MCF 10A (cell line): ENCODE measurements around the gene OR2H2. TPM values are rescaled to one million over a fixed set of nuclear protein-coding genes. Genes with fewer than 3 reads are reported as not detected.

Experiments
- BruUV-seq: library from RNA; stranded (reverse); fragments of 400-500 nt; replicated peaks from 2 replicates; lab custom pipeline; 2021; lab: Mats Ljungman, UMichigan
- CTCF ChIA-PET: fragments of 300-600 bp; sonication (Branson Sonifier 250); formaldehyde crosslinking; extraction: SDS; loops from one replicate; lab custom pipeline; 2021; ENCODE audit warnings: antibody characterized with exemption, inconsistent platforms; lab: Yijun Ruan, JAX
- POLR2A ChIA-PET: fragments of 300-600, 350-650 bp; sonication (Branson Sonifier 250); formaldehyde crosslinking; extraction: SDS; loops from one replicate; lab custom pipeline; 2020; ENCODE audit warnings: antibody characterized with exemption, inconsistent platforms; lab: Yijun Ruan, JAX
- DNase-seq: peaks from one replicate; pipeline ENCODE4 v3.0.0-alpha.2; 2018; ENCODE audit not compliant: unreplicated experiment
- H3K27ac Mint-ChIP-seq: one replicate; pipeline ENCODE4 v1.8.0; 2022; ENCODE audit warnings: mild to moderate bottlenecking, low read depth, mixed read lengths; ENCODE audit not compliant: unreplicated experiment
- H3K27me3 Mint-ChIP-seq: one replicate; pipeline ENCODE4 v1.8.0; 2022; ENCODE audit warnings: mixed read lengths; ENCODE audit not compliant: insufficient read depth, unreplicated experiment
- H3K36me3 Mint-ChIP-seq: one replicate; pipeline ENCODE4 v1.8.0; 2022; ENCODE audit warnings: mild to moderate bottlenecking, moderate library complexity, mixed read lengths; ENCODE audit not compliant: insufficient read depth, unreplicated experiment
- H3K4me1 Mint-ChIP-seq: one replicate; pipeline ENCODE4 v1.8.0; 2022; ENCODE audit warnings: mixed read lengths; ENCODE audit not compliant: insufficient read depth, unreplicated experiment
- H3K4me3 Mint-ChIP-seq: one replicate; pipeline ENCODE4 v1.8.0; 2022; ENCODE audit warnings: mild to moderate bottlenecking, moderate library complexity, mixed read lengths; ENCODE audit not compliant: unreplicated experiment
- H3K9me3 Mint-ChIP-seq: one replicate; pipeline ENCODE4 v1.8.0; 2022; ENCODE audit warnings: mixed read lengths; ENCODE audit not compliant: unreplicated experiment
- CTCF ChIP-seq: fragments of 200-600 bp; IDR thresholded peaks from one replicate; pipeline ENCODE4 v1.8.0; 2022; ENCODE audit warnings: antibody characterized with exemption, mild to moderate bottlenecking; ENCODE audit not compliant: unreplicated experiment
- intact Hi-C: fragments of 100-400 bp; cut with micrococcal nuclease; formaldehyde crosslinking; loops from 2 replicates; pipeline ENCODE4 v1.14.1; 2022
- total RNA-seq: library from RNA; stranded (reverse); gene quantifications from 2 replicates; pipeline ENCODE4 v1.2.3, GENCODE V29; 2022

OR2H2 gene
- total RNA-seq, 1 experiment from 2014 or later, result not detected

GRCh38 chr6:29559524-29560287 lies 25.2 kb upstream of the OR2H2 start, which contains the start of gene UBD:
Gene UBD (minus strand): TSS chr6:29559732. CDS start chr6:29559701, 31 bp downstream.
- intact Hi-C loops, result no loop called here
- H3K36me3 Mint-ChIP-seq, result no peaks in the 10 kb centered on the region
- CTCF ChIA-PET, result interaction anchor here (0.6 kb wide), 1 partner anchor 130 kb away, joined by 3 read pairs; no protein-coding TSS in a partner anchor
- no peak within 1 kb of the TSS for H3K4me3 Mint-ChIP-seq
- H3K9me3 Mint-ChIP-seq, result no peaks in the 10 kb centered on the region
- TF ChIP-seq CTCF, result no peak
- H3K27ac Mint-ChIP-seq, result no peak within 1 kb of the TSS
- no peaks in the 10 kb centered on the region for H3K4me1 Mint-ChIP-seq
- H3K27me3 Mint-ChIP-seq, result peaks cover 86% of the 10 kb centered on the region
- POLR2A ChIA-PET, result no interaction called here
- no TSS peak for BruUV-seq
- no peak for DNase-seq

DNA sequence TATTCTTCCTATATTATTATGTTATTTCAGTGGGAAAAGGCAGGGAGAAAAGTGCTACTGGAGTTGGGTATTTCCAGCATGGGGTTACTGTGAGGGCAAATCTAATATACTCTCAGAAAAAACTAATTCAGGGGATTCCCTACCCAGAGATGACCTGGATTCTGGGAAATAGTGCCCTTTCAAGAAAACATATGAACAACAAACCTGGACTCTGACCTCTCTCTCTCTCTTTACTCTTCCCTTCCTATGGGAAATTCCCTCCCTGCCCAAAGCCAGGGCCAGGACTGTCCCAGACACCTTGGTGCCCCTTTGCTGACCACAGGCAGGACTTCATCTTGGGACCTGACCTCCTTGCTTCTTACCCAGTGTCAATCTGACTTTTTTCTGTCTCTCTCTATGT lies 23.8 kb upstream of the OR2H2 start:
- peaks cover 86% of the 10 kb centered on the region for H3K27me3 Mint-ChIP-seq

GRCh38 chr6:29561606-29562181 lies 23.2 kb upstream of the OR2H2 start:
- H3K27ac Mint-ChIP-seq, result no peak overlapping the region
- TF ChIP-seq CTCF, result no peak
- CTCF ChIA-PET, result no interaction called here
- intact Hi-C loops, result no loop called here
- H3K36me3 Mint-ChIP-seq, result no peaks in the 10 kb centered on the region
- no TSS peak for BruUV-seq
- no peaks in the 10 kb centered on the region for H3K4me1 Mint-ChIP-seq
- POLR2A ChIA-PET, result no interaction called here
- DNase-seq, result no peak
- H3K4me3 Mint-ChIP-seq, result no peak overlapping the region
- peaks cover 86% of the 10 kb centered on the region for H3K27me3 Mint-ChIP-seq
- no peaks in the 10 kb centered on the region for H3K9me3 Mint-ChIP-seq

More for the DNA sequence above, 23.8 kb upstream of the OR2H2 start:
- DNase-seq, result no peak
- BruUV-seq, result no TSS peak
- POLR2A ChIA-PET, result no interaction called here
- H3K27ac Mint-ChIP-seq, result no peak overlapping the region
- intact Hi-C loops, result no loop called here
- H3K36me3 Mint-ChIP-seq, result no peaks in the 10 kb centered on the region
- no peak for TF ChIP-seq CTCF
- CTCF ChIA-PET, result no interaction called here
- H3K4me1 Mint-ChIP-seq, result no peaks in the 10 kb centered on the region
- no peak overlapping the region for H3K4me3 Mint-ChIP-seq
- H3K9me3 Mint-ChIP-seq, result no peaks in the 10 kb centered on the region

DNA sequence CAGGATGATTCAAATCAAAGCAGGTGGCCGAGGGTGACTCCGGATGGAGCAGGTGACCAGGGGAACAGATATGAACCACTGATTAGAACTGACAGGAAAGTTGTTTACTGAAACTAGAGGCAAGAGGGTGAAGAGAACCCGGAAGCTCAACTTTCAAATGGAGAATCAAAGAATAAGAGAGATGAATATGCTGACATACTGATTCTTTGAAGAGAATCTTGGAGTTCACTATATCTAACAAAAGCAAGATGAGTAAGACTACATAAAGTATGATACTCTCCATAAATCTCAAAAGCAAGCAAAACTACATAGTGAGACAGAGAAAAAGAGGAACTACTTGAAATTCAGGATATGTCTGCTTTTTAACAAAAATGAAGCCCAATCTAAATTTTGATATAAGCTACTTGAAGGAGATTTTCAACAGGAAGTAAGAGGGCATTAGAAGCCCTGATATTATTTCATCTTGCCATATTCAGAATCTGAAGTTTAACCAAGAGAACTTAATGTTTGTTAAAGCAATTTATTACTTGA lies 21.4 kb upstream of the OR2H2 start:
- CTCF ChIA-PET, result interaction anchor here (0.6 kb wide), 2 partner anchors 34 to 957 kb away, joined by 3 to 4 read pairs; no protein-coding TSS in a partner anchor
- Mint-ChIP-seq H3K36me3 (no peaks in the 10 kb centered on the region), H3K27ac (no peak overlapping the region), H3K4me1 (no peaks in the 10 kb centered on the region), H3K4me3 (no peak overlapping the region), H3K27me3 (peaks cover 91% of the 10 kb centered on the region), H3K9me3 (no peaks in the 10 kb centered on the region)
- POLR2A ChIA-PET, result no interaction called here
- TF ChIP-seq CTCF, result no peak
- BruUV-seq, result no TSS peak
- no peak for DNase-seq
- intact Hi-C loops, result no loop called here
